OCI-LY3 (cell line): ENCODE results near the gene OR2T35.
"Not testable (repeated sequence)": the region's sequence is repeated elsewhere in the genome, so short reads cannot be mapped to it uniquely, and the experiment has no call there.

Source experiments
- CTCF ChIP-seq: fragments of 200-600, 300-600 bp; sonication (generic); IDR thresholded peaks from 2 replicates; pipeline ENCODE4 v1.5.1; 2014; ENCODE audit warnings: antibody characterized with exemption, low read length, low read depth
- EZH2phosphoT487 ChIP-seq: fragments of 200-600 bp; shearing (Covaris generic); IDR thresholded peaks from 2 replicates; pipeline ENCODE4 v1.6.1; 2018; ENCODE audit warnings: antibody characterized with exemption, mixed run types, low read depth

- not testable (repeated sequence) for TF ChIP-seq CTCF, EZH2phosphoT487
These were observed 5.4 kb downstream of the OR2T35 start for GRCh38 chr1:248639652-248640051.
